Measurements from ENCODE around the gene GRAMD1A.
"Not testable (repeated sequence)": the region's sequence is repeated elsewhere in the genome, so short reads cannot be mapped to it uniquely, and the experiment has no call there.

The GRAMD1A gene

DNA sequence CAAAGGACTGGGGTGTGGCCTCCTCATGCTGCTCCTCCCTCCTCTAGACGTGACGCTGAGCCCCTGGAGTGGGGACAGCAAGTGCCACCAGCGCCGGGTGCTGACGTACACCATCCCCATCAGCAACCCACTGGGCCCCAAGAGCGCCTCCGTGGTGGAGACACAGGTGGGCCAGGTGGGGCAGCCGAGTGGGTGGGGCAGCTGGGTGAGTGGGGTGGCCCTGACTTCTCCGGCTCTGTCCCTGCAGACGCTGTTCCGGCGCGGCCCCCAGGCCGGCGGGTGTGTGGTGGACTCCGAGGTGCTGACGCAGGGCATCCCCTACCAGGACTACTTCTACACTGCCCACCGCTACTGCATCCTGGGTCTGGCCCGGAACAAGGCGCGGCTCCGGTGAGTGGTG, 19.0 kb downstream of the GRAMD1A start:
- in situ Hi-C loops (cut with HindIII; ENCODE audit: low pct_unique_long_range_greater_than_20kb, low sequenced_read_pairs) = no loop called here
- DNase-seq (ENCODE audit: low read depth in 1 of 2, low spot score in 1 of 2) = no peak
- TF ChIP-seq JUND (IDR thresholded peaks at IDR 0.05; ENCODE audit: low read depth) = no peak

- no peak for TF ChIP-seq JUND (IDR thresholded peaks at IDR 0.05; ENCODE audit: low read depth)
- in situ Hi-C loops (cut with HindIII; ENCODE audit: low pct_unique_long_range_greater_than_20kb, low sequenced_read_pairs) = no loop called here
- DNase-seq (ENCODE audit: low read depth in 1 of 2, low spot score in 1 of 2) = no peak
Measured at GRCh38 chr19:35021016-35021415, 20.9 kb downstream of the GRAMD1A start.

GRCh38 chr19:35021596-35021995, 21.5 kb downstream of the GRAMD1A start:
- in situ Hi-C loops (cut with HindIII; ENCODE audit: low pct_unique_long_range_greater_than_20kb, low sequenced_read_pairs) = no loop called here
- no peak for TF ChIP-seq JUND (IDR thresholded peaks at IDR 0.05; ENCODE audit: low read depth)
- DNase-seq (ENCODE audit: low read depth in 1 of 2, low spot score in 1 of 2) = no peak

DNA sequence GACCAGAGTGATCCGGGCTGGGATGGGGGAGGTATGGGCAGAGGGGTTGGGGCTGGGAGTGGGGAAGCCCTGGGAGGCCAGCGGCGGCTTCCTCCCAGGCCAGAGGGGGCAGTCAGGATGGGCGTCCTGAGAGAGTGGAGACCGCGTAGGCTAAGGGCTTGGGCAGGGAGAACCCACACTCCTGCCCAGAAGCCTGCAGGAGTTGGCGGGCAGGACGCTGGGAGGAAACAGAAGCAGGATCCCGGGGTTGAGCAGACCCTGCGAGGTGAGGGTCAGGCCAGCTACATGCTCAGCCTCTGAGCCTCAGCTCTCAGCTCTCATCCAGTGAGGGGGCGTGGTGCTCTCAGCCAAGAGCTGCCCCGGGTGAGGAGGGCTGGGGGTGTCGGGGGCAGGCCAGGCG, 22.3 kb downstream of the GRAMD1A start:
- in situ Hi-C loops (cut with HindIII; ENCODE audit: low pct_unique_long_range_greater_than_20kb, low sequenced_read_pairs) = no loop called here
- no peak for DNase-seq (ENCODE audit: low read depth in 1 of 2, low spot score in 1 of 2)
- TF ChIP-seq JUND (IDR thresholded peaks at IDR 0.05; ENCODE audit: low read depth) = no peak

- DNase-seq (ENCODE audit: low read depth in 1 of 2, low spot score in 1 of 2) = no peak
- in situ Hi-C loops (cut with HindIII; ENCODE audit: low pct_unique_long_range_greater_than_20kb, low sequenced_read_pairs) = no loop called here
- TF ChIP-seq JUND (IDR thresholded peaks at IDR 0.05; ENCODE audit: low read depth) = no peak
Measured at GRCh38 chr19:35023428-35023827, 23.3 kb downstream of the GRAMD1A start.

DNA sequence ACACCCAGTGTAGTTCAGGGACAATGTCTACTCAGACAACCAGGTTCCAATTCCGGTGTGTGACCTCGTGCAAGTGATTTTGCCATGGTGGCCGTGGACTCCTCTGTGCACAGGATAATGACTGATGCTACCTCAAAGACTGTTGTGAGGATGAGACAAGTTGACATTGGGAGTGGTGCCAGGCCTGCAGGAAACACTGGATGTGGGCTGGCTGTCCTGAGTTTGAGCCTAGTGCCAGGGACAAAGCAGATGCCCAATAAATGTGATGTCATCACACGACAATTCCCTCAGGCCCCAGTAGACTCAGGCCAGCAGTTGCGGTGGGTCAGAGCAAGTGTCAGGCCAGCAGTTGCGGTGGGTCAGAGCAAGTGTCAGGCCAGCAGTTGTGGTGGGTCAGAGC, 24.0 kb downstream of the GRAMD1A start:
- no peak for DNase-seq (ENCODE audit: low read depth in 1 of 2, low spot score in 1 of 2)
- TF ChIP-seq JUND (IDR thresholded peaks at IDR 0.05; ENCODE audit: low read depth) = no peak
- in situ Hi-C loops (cut with HindIII; ENCODE audit: low pct_unique_long_range_greater_than_20kb, low sequenced_read_pairs) = no loop called here

DNA sequence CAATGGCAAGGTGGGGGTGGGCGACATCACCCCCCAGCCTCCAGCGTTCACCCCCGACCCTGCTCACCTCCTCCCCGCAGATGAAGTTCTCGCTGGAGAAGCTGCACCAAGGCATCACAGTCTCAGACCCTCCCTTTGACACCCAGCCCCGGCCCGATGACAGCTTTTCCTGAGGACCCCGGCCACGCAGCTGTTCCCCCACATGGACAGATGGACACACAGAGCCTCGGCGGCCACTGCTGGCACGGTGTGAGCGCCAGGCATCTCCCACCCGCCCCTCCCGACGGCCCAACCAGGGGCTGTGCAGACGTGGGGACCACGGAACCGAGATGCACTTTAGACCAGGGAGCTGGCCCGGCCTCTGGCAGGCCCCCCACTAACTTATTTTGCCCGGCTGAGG, 25.8 kb downstream of the GRAMD1A start:
- DNase-seq (ENCODE audit: low read depth in 1 of 2, low spot score in 1 of 2) = no peak
- in situ Hi-C loops (cut with HindIII; ENCODE audit: low pct_unique_long_range_greater_than_20kb, low sequenced_read_pairs) = no loop called here
- TF ChIP-seq JUND (IDR thresholded peaks at IDR 0.05; ENCODE audit: low read depth) = no peak

GRCh38 chr19:35026418-35026817, 26.3 kb downstream of the GRAMD1A start:
- DNase-seq (ENCODE audit: low read depth in 1 of 2, low spot score in 1 of 2) = no peak
- TF ChIP-seq JUND (IDR thresholded peaks at IDR 0.05; ENCODE audit: low read depth) = no peak
- in situ Hi-C loops (cut with HindIII; ENCODE audit: low pct_unique_long_range_greater_than_20kb, low sequenced_read_pairs) = no loop called here

- in situ Hi-C loops (cut with HindIII; ENCODE audit: low pct_unique_long_range_greater_than_20kb, low sequenced_read_pairs) = no loop called here
- no peak for TF ChIP-seq JUND (IDR thresholded peaks at IDR 0.05; ENCODE audit: low read depth)
- DNase-seq (ENCODE audit: low read depth in 1 of 2, low spot score in 1 of 2) = no peak
Measured at GRCh38 chr19:35027009-35027408, 26.9 kb downstream of the GRAMD1A start.

- no peak for TF ChIP-seq JUND (IDR thresholded peaks at IDR 0.05; ENCODE audit: low read depth)
- in situ Hi-C loops (cut with HindIII; ENCODE audit: low pct_unique_long_range_greater_than_20kb, low sequenced_read_pairs) = no loop called here
- DNase-seq (ENCODE audit: low read depth in 1 of 2, low spot score in 1 of 2) = no peak
Measured at GRCh38 chr19:35027851-35028599, 27.9 kb downstream of the GRAMD1A start.

- in situ Hi-C loops (cut with HindIII; ENCODE audit: low pct_unique_long_range_greater_than_20kb, low sequenced_read_pairs); DNase-seq (ENCODE audit: low read depth in 1 of 2, low spot score in 1 of 2): not testable (repeated sequence)
Measured at GRCh38 chr19:35028600-35028885, 28.4 kb downstream of the GRAMD1A start.

DNA sequence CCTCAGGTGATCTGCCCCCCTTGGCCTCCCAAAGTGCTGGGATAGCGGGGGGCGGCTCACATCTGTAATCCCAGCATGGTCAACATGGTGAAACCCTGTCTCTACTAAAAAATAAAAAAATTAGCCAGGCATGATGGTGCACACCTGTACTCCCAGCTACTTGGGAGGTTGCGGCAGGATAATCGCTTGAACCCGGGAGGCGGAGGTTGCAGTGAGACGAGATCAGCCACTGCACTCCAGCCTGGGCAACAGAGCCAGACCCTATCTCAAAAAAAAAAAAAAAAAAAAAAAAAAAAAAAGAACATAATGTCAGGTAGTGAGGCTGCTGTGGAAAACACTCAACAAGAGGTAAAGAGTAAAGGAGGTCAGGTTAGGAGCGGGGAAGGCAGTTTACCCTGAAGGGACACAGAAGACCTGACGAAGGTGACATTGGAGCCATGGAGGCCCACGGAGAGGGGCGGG, 29.2 kb downstream of the GRAMD1A start:
- in situ Hi-C loops (cut with HindIII; ENCODE audit: low pct_unique_long_range_greater_than_20kb, low sequenced_read_pairs); DNase-seq (ENCODE audit: low read depth in 1 of 2, low spot score in 1 of 2): not testable (repeated sequence)

DNA sequence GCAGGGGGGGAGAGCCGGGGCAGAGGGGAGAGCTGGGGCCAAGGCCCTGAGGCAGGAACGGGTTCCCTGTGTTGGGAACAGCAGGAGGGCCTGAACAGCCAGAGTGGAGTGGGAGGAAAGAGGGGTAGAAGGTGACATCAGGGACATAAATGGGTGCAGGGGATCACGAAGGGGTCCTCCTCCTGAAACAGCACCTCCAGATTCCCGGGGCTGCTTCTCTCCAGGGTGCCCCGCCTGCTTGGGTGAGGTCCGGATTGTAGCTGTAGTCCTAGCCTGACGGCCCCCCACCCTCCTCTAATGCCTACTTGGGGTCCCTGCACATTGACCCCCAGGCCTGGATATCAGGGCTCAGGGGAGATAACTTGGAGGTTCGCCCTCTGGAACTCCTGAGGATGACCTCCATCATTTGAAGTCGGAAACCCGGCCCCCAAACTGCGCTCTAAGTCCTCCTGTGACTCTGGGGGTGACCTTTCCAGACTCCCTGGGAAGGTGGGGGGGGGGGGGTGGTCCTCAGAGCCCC, 29.7 kb downstream of the GRAMD1A start:
- in situ Hi-C loops (cut with HindIII; ENCODE audit: low pct_unique_long_range_greater_than_20kb, low sequenced_read_pairs) = no loop called here
- DNase-seq (ENCODE audit: low read depth in 1 of 2, low spot score in 1 of 2) = no peak
- no peak for TF ChIP-seq JUND (IDR thresholded peaks at IDR 0.05; ENCODE audit: low read depth)
